Measurements from ENCODE around the gene ZBTB8B. TPM values are rescaled to one million over a fixed set of nuclear protein-coding genes. Genes with fewer than 3 reads are reported as not detected.

The ZBTB8B gene
- total RNA-seq, 1 donor from 2014 or later: not detected

DNA sequence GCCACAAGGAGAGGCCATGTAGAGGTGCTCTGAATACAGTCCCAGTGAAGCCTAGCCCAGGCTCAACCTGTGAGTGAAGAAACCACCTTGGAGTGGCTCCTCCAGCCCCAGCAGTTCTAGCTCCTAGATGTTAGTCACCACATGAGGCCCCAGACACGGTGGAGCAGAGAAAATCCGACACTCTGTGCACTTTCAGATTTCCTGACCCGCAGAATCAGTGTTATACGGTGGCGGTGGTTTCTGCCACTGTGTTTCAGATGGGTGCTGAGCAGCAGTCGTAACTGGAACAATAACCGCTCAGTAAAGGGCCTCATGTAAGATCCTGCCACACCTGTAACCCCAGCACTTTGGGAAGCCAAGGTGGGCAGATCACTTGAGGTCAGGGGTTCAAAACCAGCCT is 38.3 kb downstream of the ZBTB8B start:
- no peak for DNase-seq (ENCODE audit: low spot score)
- no peak for ATAC-seq

DNA sequence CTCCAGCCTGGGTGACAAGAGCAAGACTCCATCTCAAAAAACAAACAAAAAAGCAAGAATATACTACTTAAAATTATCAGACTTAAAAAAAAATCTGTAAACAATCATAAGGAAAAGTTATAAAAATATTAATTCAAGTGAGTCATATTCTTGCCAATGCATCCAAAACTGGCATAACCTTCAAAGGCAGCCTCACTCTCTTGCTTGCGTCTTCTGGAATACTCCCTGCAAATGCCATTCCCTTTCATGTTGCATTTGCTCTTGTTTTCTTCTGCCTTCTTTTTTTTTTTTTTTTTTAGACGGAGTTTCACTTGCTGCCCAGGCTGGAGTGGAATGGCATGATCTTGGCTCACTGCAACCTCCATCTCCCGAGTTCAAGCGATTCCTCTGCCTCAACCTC is 42.1 kb downstream of the ZBTB8B start:
- no peak for DNase-seq (ENCODE audit: low spot score)

DNA sequence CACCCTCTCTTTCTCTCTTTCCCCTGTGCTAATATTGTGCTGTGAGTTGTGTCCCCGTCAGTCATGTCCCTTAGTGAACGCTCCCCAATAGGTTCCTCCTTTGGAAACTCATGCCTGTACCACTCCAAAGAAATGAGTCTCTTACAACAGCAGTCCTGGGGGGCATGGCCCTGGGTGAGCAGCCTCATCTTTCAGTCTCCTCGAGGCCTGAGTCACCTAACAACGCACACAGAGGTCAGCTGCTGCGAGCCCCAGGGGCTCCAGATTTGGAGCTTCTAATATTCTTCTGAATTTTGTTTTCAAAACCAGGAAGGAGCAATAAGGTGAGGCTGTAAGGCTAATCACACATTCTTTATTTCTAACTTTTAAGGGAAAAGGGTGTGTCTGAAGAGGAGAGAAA is 43.9 kb downstream of the ZBTB8B start:
- no peak for DNase-seq (ENCODE audit: low spot score)
- ATAC-seq: no peak

More for the DNA sequence above, 42.1 kb downstream of the ZBTB8B start:
- no peak for ATAC-seq

DNA sequence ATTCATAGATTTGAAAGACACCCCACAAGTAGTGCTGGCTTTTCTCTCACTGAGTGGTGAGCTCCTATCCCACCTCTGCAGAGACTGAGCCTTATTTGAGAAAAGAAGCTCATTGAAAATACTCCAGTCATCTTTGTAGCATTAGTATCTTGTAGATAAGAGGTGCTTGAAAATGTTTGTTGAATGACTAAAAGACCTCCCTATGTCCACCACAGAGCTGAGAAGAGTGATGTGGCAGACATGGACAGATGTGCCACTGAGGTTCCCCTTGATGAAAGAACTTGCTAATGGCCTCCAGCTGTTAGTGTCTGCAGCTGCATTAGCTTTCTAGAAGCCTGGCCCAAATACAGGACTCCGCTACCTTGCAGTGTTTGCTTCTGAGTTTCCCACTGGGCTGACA is 45.1 kb downstream of the ZBTB8B start:
- DNase-seq (ENCODE audit: low spot score) (no peak), ATAC-seq (no peak)

Other genes with a start within 250 kb of the ZBTB8B start
- 4.8 TPM for gene TMEM234, start 242.7 kb upstream of the ZBTB8B start, total RNA-seq
- 69.2 TPM for gene EIF3I, start 242.7 kb upstream of the ZBTB8B start, total RNA-seq
- gene FAM167B, start 217.8 kb upstream of the ZBTB8B start, total RNA-seq: 4.2 TPM
- gene LCK, start 213.8 kb upstream of the ZBTB8B start, total RNA-seq: 1.2 TPM
- gene HDAC1, start 173.0 kb upstream of the ZBTB8B start, total RNA-seq: 29.8 TPM
- 13.6 TPM for gene MARCKSL1, start 128.8 kb upstream of the ZBTB8B start, total RNA-seq
- 10.0 TPM for gene FAM229A, start 102.6 kb upstream of the ZBTB8B start, total RNA-seq
- 1.6 TPM for gene TSSK3, start 102.5 kb upstream of the ZBTB8B start, total RNA-seq
- gene BSDC1, start 70.6 kb upstream of the ZBTB8B start, total RNA-seq: 58.6 TPM
- gene ZBTB8A, start 74.4 kb downstream of the ZBTB8B start, total RNA-seq: 2.8 TPM
- gene ZBTB8OS, start 185.5 kb downstream of the ZBTB8B start, total RNA-seq: 22.7 TPM
- gene RBBP4, start 186.1 kb downstream of the ZBTB8B start, total RNA-seq: 52.3 TPM
- gene SYNC, start 237.7 kb downstream of the ZBTB8B start, total RNA-seq: 0.45 TPM

Data from left lobe of liver (tissue), 2 donors.